ENCODE data around the gene ZNF217. TPM values are rescaled to one million over a fixed set of nuclear protein-coding genes. Genes with fewer than 3 reads are reported as not detected.

Gene ZNF217
- total and polyA plus RNA-seq, 9 of the 15 experiments (the other 6 are each of a cell fraction or from before 2014, with no cell fraction given): 3.0 to 41.8 (median 16.8) TPM

- no peaks in the 10 kb centered on the region for H3K9me3 ChIP-seq (replicated peaks; ENCODE audit: control insufficient read depth, insufficient read depth, low read depth, low read length)
- H3K4me1 ChIP-seq (replicated peaks in 1 of 2; ENCODE audit: control insufficient read depth in 2 of 2, insufficient read depth in 2 of 2, low read length in 2 of 2): no peaks in the 10 kb centered on the region
- DNase-seq (ENCODE audit: extremely low read depth in 1 of 4, low spot score in 3 of 4): peak in 1 of 4 experiments; percentile 5
- H3K4me2 ChIP-seq (ENCODE audit: insufficient read depth, low read length): no peak overlapping the region
- H3K9me1 ChIP-seq (ENCODE audit: control insufficient read depth, insufficient read depth, low read length): no peaks in the 10 kb centered on the region
- POLR2A ChIA-PET: interaction anchor here (1.1 kb wide), 1 partner anchor 10 kb away, joined by 3 read pairs; no protein-coding TSS in a partner anchor
- peaks cover 97% of the 10 kb centered on the region for H3K36me3 ChIP-seq (ENCODE audit: control insufficient read depth, insufficient read depth, low read length)
- H3K4me3 ChIP-seq: no peak overlapping the region
- CTCF ChIA-PET (ENCODE audit: low intra/inter-chr PET ratio): no interaction called here
- H2AFZ ChIP-seq (ENCODE audit: low read depth, low read length): no peak overlapping the region
- H4K20me1 ChIP-seq (replicated peaks; ENCODE audit: control insufficient read depth, insufficient read depth, low read length): peaks cover 4% of the 10 kb centered on the region; the same call in 1 of the 2 replicates
- no peak for ATAC-seq
- no TSS peak for BruUV-seq (replicated peaks)
- in situ Hi-C loops (cut with MboI) (loop anchor here (25.0 kb wide), 1 partner anchor 641 kb away; the partner anchor contains the start of gene PFDN4), intact Hi-C loops (cut with micrococcal nuclease) (loop anchor here (10.0 kb wide), 1 partner anchor 493 kb away; no protein-coding TSS in a partner anchor)
- FAIRE-seq: peak; percentile 69
- TF ChIP-seq, protein P1, sequence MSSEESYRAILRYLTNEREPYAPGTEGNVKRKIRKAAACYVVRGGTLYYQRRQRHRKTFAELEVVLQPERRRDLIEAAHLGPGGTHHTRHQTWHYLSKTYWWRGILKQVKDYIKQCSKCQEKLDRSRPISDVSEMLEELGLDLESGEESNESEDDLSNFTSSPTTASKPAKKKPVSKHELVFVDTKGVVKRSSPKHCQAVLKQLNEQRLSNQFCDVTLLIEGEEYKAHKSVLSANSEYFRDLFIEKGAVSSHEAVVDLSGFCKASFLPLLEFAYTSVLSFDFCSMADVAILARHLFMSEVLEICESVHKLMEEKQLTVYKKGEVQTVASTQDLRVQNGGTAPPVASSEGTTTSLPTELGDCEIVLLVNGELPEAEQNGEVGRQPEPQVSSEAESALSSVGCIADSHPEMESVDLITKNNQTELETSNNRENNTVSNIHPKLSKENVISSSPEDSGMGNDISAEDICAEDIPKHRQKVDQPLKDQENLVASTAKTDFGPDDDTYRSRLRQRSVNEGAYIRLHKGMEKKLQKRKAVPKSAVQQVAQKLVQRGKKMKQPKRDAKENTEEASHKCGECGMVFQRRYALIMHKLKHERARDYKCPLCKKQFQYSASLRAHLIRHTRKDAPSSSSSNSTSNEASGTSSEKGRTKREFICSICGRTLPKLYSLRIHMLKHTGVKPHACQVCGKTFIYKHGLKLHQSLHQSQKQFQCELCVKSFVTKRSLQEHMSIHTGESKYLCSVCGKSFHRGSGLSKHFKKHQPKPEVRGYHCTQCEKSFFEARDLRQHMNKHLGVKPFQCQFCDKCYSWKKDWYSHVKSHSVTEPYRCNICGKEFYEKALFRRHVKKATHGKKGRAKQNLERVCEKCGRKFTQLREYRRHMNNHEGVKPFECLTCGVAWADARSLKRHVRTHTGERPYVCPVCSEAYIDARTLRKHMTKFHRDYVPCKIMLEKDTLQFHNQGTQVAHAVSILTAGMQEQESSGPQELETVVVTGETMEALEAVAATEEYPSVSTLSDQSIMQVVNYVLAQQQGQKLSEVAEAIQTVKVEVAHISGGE (CRISPR knock-in tag; IDR thresholded peaks at IDR 0.05): peak in 1 of 3 experiments; percentile 92; a peak in 2 of 6 replicates
- no peak for TF ChIP-seq GTF2B (IDR thresholded peaks at IDR 0.05; ENCODE audit: extremely low read depth, insufficient read length)
- TF ChIP-seq ZNF121 (CRISPR knock-in tag; conservative IDR thresholded peaks at IDR 0.05): no peak
- H3K27me3 ChIP-seq (ENCODE audit: control insufficient read depth in 2 of 2, insufficient read depth in 2 of 2, low read length in 2 of 2): no peaks in the 10 kb centered on the region
- peaks cover 73% of the 10 kb centered on the region for H3K79me2 ChIP-seq (ENCODE audit: control insufficient read depth, insufficient read depth, low read length)
- H3K9ac ChIP-seq (ENCODE audit: insufficient read depth in 1 of 2, low read depth in 2 of 2, low read length in 2 of 2): no peak overlapping the region
- 99% methylated on average over 10 of the region's 10 CpGs for WGBS (ENCODE audit: insufficient coverage, low coverage, missing lambda C conversion rate)
- H3K27ac ChIP-seq (ENCODE audit: extremely low read depth, low read depth, low read length): no peak overlapping the region
Measured at GRCh38 chr20:53571555-53572286, 21.9 kb downstream of the ZNF217 start.
